Upper lobe of left lung (tissue), 4 donors: Measurements from ENCODE around the gene PKIG.

Experiments used
- POLR2A ChIP-seq, 4 donors: fragments of 450-650 bp; IDR thresholded peaks; one replicate each; pipeline ENCODE4 v1.5.1; 2016 to 2017; ENCODE audit warnings: antibody characterized with exemption in 4 of 4, mild to moderate bottlenecking in 2 of 4
- TF ChIP-seq, protein P1 (sequence below), 6 experiments: fragments of 450-650 bp in 4 of 6; fragments of 200-600 bp in 2 of 6; sonication (generic) in 2 of 6; IDR thresholded peaks; one replicate each; pipeline ENCODE4 v1.5.1; 2016 to 2019; ENCODE audit warnings: antibody characterized with exemption in 6 of 6

DNA sequence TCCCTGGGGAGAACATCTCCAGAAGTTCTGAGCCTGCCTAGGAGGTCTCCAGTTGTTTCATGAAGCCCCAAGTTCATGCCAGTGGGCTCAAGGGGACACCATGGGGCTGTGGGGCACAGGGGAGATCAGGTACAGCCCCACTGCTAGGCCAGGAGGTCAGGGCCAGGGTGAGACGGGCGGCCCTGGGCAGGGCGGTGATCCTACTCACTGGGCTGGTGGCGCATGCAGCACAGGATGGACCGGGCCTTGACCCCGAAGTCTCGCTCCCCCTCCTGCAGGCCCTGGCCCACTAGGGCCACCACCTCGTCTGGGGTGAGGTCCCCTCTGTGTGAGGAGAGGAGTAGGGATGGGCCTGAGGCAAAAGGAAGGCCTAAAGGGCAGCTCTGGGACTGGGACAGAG, 43.0 kb downstream of the PKIG start:
- TF ChIP-seq, protein P1, sequence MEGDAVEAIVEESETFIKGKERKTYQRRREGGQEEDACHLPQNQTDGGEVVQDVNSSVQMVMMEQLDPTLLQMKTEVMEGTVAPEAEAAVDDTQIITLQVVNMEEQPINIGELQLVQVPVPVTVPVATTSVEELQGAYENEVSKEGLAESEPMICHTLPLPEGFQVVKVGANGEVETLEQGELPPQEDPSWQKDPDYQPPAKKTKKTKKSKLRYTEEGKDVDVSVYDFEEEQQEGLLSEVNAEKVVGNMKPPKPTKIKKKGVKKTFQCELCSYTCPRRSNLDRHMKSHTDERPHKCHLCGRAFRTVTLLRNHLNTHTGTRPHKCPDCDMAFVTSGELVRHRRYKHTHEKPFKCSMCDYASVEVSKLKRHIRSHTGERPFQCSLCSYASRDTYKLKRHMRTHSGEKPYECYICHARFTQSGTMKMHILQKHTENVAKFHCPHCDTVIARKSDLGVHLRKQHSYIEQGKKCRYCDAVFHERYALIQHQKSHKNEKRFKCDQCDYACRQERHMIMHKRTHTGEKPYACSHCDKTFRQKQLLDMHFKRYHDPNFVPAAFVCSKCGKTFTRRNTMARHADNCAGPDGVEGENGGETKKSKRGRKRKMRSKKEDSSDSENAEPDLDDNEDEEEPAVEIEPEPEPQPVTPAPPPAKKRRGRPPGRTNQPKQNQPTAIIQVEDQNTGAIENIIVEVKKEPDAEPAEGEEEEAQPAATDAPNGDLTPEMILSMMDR (IDR thresholded peaks at IDR 0.05) = no peak
- TF ChIP-seq POLR2A (IDR thresholded peaks at IDR 0.05) = no peak
